GM21515 (cell line): ENCODE results near the gene CARD11.

ENCODE experiments used
- ATAC-seq: cut with Tn5 transposase; IDR thresholded peaks from one replicate; pipeline ENCODE4 v1.9.1; 2021; ENCODE audit not compliant: unreplicated experiment

Gene CARD11

DNA sequence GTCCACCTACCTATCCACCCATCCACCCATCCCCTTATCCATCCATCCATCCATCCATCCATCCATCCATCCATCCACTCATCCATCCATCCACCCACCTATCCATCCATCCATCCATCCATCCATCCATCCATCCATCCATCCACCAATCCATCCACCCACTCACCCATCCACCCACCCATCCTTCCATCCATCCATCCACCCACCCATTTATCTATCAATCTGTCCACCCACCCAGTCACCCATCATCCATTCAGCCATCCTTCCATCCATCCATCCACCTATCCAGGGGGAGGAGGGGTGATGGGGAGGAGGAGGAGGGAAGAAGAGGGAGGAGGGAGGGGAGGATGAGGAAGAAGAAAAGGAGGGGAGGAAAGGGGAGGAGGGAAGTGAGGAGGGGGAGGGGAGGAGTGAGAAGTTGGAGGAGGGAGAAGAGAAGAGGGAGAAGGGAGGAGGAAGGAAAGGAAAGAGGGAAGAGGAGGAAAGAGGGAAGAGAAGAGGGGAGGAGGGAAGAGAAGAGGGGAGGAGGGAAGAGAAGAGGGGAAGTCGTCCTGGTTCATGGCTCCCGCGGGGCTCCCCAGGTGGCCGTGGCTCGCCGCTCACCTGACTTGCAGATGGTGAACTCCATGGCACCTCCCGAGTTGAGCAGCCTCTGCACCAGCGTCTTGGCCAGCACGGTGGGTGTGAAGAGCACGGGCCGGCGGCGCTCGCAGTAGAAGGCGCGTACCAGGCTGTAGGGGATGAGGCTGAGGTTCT, 130.8 kb downstream of the CARD11 start:
- ATAC-seq, result no peak

DNA sequence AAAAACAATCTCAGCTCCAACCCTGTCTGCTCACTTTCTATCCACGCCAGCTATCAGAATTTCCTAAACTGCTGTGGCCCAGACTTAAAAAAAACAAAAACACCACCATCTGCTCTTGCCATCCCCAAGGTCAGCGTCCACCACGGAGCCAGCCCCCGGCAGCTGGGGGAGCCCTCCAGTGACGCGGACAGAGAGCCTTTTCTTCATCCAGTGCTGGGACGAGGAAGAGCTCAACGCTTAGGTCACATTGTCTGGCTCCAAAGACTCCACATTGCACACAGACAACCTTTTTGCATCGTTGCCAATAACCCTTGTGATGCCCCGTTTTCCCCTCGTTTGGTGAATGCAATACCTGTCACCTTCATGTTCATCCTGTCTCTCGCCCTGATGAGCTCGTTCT, 132.2 kb downstream of the CARD11 start:
- no peak for ATAC-seq

DNA sequence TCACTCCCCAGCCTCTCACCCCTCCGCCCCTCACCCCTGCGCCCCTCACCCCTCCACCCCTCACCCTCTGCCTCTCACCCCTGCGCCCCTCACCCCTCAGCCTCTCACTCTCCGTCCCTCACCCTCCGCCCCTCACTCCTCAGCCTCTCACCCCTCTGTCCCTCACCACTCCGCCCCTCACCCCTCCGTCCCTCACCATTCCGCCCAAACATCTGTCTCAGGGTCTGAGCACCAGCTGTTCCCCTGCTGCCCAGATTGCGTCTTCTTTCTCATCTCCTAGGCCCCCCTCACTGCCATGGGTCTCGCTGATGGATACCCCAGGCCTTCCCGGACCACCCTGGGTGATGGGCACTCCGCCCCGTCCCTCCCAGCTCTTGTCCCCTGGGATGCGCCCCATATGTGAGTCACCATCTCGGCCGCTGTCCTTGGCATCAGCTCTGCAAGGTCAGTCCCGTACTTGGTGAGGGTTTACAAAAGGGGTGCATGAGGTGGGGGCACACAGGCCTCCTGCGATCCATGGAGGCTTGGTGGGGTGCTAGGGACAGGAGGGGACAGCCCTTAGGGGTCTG, 134.1 kb downstream of the CARD11 start:
- ATAC-seq, result no peak

DNA sequence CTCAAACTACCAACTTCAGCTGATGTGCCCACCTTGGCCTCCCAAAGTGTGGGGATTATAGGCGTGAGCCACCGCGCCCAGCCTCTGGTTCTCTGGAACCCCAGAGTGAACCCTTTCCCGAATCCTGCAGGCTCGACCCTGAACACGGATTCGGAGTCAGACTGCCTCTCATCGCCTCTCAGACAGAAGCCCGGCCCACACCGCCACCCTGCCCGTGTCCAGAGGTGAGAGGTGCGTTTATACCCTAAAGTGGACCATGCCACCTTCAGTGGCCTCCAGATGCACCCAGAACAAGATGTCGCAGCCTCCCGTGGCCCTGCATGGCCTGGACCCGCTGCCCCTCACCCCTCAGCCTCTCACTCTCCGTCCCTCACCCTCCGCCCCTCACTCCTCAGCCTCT, 134.6 kb downstream of the CARD11 start:
- ATAC-seq, result no peak

- no peak for ATAC-seq
These were observed 135.5 kb downstream of the CARD11 start for GRCh38 chr7:2908103-2908683.

DNA sequence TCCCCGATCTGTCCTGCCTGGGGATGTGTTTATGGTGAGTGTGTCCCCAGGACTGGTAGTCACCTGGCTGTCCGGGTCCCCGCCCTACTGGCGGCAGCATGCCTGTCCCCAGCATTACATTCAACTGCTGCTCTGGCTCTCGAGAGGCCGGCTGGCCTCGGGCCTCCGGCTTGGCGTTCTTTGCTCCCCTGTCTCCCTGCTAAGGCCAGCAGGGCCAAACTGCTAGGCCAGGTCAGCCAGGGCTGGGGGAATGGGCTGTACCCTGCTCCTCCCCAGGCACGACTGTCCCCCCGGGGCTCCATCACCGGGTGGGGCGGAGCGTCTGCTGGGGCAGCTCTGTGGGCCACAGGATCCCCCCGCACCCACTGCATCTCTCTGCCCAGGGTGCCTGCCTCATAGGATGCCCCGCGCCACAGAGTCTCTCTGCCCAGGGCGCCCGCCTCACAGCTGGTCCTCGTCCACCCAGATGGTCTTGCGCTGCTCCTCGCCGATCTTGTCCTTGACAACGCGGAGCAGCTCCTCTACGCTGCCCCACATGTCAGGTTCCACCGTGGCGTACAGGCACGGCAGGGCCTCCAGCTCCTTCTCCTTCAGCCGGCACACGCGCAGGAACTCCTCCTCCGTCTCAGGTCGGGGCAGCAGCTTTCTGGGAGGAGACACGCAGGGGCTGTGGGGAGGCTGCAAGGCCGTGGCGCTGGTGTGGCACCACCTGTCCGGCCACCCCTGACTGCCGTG, 137.3 kb downstream of the CARD11 start:
- ATAC-seq, result no peak

DNA sequence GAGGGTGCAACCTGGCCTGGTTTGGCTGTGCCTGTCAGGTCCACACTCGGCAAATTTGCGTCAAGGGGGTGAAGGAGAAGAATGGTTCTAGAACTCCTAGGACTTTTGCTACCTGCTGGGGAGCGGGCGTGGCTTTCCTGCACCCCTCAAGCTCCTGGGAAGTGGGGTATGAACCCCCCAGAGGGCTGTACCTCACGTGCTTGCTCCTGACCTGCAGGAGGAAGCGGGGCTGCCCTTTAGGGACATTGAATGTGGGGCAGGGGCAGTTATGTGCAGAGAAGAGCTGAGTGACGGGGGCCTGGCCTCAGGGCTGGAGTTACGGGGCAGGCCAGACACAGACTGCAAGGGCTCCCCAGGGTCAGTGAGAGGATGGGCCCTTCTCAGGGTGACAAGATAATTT, 138.2 kb downstream of the CARD11 start:
- ATAC-seq, result no peak

DNA sequence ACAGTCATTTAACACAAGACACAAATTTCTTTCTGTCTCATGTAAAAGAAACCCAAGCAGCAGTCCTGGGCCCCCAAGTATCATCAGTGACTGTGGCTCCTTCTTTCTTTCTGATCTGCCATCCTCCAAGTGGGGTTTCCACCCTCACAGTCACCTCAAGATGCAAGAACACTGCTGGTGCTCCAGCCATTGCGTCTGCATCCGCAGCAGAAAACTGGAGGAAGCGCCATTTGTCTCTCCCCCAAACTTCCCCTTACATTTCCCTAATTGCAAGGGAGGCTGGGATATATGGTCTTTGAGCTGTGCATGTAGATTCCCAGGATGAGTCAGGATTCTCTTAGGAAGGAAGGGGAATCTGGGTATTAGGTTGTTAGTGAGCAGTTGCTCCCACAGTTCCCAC, 138.6 kb downstream of the CARD11 start:
- ATAC-seq, result no peak

DNA sequence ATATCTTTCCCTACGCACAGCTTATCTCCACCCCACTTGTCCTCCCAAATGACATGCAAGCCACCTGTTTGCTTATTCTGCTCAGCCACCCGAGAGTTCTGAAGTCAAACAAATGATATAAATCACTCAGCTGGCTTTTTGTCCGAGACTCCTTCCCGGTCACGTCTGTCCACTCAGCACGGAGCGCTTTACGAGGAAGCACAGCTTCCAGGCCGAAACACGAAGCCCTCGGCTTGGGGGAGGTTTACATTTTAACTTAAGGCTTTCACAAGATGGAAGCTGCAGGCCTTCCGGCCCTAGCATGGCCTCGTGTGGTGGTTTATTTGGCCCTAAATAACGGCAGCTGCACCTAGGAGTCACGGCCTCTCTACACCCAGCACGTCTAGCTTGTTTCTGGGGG, 139.5 kb downstream of the CARD11 start:
- ATAC-seq, result no peak

- ATAC-seq, result no peak
These were observed 139.9 kb downstream of the CARD11 start for GRCh38 chr7:2903682-2904162.

DNA sequence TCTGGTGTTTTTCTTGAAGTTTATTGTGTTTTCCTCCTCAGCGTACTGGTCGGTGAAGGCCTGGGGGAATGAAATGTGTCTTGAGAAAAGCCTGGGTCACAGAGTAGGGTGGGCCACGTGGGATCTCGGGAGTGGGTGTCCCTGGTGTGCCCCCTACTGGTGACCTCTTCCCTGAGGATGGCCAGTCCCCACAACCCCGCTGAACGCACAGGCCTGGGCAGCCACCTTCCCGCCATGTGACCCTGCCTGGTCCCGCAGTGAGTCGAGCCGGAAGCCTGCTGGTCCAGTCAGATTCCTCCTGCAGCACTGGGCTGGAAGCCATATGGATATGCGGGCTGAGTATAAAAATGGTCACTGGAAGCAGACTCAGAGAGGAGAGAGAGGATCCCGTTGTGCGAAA, 146.6 kb downstream of the CARD11 start:
- ATAC-seq, result no peak

- ATAC-seq, result no peak
These were observed 147.5 kb downstream of the CARD11 start for GRCh38 chr7:2896131-2896530.

DNA sequence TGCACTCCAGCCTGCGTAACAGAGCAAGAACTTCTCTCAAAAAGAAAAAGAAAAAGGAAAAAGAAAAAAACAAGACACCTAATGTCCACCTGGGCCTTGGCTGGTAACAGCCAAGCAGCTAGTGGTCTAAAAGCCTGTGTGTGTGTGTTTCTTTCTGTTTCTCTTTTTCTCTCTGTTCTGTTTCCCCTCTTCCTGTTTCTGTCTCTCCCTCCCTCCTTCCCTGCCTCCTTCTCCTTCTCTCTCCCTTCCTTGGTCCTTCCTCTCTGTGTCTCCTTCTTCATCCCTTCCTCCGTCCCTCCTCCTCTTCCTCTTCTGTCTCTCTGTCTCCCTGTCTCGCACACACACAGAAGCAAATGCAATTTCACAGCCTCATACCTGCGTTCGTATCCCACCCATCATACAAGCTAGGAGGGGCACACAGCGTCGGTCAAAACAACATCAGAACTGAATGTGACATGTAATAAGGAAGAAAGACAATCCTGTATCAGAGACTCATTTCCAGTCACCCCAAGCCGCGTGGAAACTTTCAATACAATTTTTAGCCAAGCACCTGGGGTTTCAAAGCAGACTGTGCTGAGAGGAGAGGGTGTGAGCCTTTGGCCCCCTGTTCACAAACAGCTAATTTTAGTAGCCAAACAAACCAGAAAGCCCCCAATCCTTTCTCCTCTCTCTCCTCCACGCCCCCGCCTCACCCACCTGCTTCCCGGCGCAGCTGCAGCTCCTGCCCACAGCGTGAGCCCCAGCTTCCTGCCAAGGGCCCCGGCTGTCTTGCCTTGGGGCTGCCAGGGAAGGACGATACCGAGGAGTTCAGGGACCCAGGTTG, 149.3 kb downstream of the CARD11 start:
- peak; percentile 71 for ATAC-seq

GRCh38 chr7:2893411-2893861, 150.2 kb downstream of the CARD11 start:
- no peak for ATAC-seq

GRCh38 chr7:2892549-2892948, 151.1 kb downstream of the CARD11 start:
- ATAC-seq, result no peak

DNA sequence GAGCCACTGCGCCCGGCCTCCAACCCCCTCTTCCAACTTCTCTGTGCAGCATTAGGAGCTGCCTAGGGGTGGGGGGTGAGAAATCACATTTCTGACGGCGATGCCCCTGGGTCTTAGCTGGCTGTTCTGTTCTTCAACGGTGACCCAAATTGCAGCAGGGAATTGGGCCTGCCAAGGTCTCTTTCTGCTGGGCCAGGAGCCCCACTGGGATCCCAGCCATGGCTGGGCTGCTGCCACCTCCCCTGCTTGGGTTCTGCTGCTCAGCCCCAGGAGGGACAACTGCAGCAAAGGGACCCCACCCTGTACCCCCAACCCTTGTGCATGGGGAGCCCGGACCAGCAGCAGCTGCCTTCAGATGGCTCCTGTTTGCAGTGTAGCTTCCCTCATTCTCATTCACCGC, 155.9 kb downstream of the CARD11 start:
- ATAC-seq, result no peak

DNA sequence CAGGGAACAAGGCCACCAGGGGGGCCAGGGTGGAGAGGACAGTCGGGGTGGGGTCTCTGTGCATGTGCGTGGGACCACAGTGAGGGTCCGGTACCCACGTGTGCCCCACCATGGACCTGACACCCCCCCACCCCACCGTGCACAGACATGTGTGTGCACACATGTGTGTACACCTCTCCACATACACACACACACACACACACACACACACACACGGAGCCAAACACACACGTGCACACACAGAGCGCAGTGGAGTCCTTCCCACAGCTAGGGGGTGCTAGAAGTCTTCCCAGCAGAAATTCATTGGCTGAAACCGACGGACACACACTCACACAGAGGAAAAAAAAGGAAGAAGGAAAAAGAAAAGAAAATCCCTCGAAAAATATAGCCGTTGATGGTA, 156.8 kb downstream of the CARD11 start:
- no peak for ATAC-seq

GRCh38 chr7:2886391-2886790, 157.3 kb downstream of the CARD11 start:
- no peak for ATAC-seq

DNA sequence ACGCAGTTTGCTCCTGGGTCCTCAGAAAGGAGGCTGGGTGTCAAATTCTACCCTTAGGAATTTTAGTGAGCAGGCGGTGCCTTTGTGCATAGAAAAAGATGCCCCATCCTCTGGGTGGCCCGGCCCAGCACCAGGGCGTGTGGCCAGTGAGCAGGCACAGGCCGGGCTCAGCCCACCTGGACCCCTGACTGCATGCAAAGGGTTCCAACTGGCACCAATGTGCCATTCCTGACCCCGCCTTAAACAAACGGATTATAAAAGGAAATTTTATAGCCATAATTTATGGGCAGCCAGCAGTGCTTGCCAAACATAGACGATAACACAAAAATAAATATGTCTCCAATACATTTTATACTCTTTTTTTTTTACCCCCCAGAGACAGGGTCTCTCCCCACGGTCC, 159.5 kb downstream of the CARD11 start:
- ATAC-seq, result no peak

DNA sequence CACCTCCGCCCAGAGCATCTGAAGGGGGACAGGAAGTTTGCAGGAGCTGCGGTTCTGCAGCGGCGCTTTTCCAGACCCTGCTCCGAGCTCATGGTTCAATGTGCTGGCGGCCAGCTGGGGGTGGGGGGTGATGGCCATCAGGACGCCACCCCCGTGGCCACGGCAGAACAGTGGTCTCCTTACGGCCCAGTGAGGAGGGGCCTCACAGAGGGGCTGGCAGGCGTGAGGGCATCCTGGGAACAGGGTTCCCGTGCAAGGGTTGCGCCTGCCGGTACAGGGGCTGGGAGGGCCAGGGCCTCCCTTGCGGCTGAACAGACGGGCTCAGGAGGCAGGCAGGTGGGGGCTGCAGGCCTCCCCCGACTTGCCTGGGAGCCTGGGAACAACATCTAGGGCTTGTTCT, 160.6 kb downstream of the CARD11 start:
- ATAC-seq, result no peak

DNA sequence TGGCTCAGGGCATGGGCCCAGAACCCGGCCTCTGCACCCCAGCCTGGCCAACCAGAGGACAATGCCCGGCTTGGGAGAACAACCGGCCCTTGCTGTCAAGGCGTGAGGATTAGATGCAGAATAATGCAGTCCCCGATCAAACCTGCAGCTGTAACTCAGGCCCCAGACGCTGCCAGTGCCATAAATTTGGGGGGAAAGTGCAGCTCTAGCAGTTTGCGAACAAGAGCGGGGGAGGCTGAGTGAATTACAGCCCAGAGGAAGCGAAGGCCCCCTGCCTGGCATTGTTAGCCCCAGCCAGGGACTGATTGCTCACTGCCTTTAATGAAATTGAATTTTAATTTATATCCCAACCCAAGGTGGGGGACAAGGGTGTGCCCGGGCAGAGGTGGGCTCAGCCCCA, 161.6 kb downstream of the CARD11 start:
- ATAC-seq, result no peak
